HG03135 (cell line): Measurements from ENCODE around the gene COL4A5.

ENCODE experiments used
- ATAC-seq: cut with Tn5 transposase; IDR thresholded peaks from one replicate; pipeline ENCODE4 v1.9.1; 2021; ENCODE audit warnings: mild to moderate bottlenecking, moderate library complexity; ENCODE audit not compliant: unreplicated experiment

Gene COL4A5

DNA sequence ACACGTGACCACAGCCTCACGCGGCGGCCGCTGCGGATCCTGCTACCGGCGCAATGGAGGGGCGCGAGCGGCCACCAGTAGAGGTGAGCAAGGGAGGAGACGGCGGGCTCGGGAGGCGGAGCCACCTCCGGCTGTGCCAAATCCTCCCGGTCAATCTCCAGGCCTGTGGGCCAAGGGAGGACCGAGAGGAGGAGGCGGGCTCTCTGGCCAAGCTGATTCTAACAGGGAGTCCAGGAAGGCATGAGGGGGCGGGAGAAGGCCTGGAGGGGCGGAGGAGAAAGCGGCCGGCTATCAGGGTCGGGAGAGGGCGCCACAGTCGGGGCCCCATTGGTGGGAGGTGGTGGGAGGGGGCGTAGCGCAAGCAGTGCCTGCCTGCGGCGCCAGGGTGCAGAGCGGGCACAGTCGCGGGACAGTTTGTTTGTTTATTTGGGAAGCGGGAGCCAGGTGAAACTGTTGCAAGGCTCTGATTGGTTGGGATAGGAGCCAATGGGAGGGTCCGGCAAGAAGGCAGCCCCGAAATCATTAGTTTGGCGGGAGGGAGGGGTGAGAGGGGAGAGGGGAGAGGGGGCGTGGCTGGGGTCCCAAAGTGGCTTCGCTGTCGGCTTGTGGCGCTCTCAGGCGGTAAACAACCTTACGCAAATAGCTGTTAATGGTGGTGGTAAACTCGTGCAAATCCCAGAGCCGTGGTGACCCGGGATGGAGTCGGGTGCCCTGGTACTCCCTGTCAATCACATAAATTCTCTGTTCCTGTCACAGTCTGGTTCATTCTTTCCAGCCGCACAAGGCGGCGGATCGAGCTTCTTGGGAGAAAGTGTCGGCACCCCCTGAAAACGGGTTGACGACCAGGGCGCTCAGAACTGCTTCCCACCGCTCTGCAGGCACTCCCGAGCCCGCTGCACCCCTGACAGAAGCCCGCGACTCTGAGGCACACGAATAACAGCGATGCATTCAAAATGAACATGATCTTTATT is 297.2 kb downstream of the COL4A5 start, which contains the start of gene IRS4:
Gene IRS4, minus strand, starts transcription at position 55 of the 971 bp plus-strand sequence.
- no peak for ATAC-seq

DNA sequence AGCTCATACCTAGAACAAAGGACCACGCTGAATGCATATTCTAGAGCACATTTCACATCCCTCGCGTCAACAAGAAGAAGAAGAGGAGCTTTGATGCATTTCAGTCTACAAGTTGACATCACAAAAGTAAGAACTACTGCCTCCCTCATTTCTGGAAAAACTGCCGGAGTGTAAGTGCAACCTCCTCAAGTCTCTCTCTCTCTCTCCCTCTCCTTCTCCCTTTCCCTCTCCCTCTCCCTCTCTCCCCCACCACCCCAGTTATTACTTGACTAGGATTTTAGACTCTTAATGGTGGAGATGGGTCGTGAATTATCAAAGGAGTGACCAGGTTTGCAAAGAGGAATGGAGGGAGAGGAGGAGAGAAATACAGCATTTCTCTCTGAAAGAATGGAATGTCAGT is 298.1 kb downstream of the COL4A5 start:
- no peak for ATAC-seq

DNA sequence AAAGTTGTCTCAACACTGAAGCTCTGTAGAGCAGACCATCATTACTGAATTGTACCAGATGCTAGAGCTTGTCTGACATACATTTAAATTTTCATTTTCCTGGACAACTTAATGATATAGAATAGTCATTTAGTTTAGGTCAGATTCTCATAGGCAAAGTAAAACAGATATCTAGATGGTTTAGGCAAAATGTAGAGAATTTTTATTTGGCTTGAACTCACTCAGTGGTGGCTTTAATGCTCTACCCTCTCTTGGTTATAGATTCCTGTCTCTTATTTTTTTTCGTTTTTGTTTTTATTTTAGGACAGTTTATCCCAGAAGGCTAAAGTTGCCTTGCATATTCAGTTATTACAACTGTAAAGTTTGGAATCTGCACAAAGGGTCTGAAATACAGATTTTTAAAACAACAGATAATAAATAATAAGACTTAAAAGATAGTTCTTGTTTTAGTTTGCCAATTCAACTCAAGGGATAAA is 300.7 kb downstream of the COL4A5 start:
- no peak for ATAC-seq
